Measurements from ENCODE around the gene UCK1. TPM values are rescaled to one million over a fixed set of nuclear protein-coding genes. Genes with fewer than 3 reads are reported as not detected.

Gene UCK1
- total and polyA plus RNA-seq, 4 experiments from 2014 or later, result 25.8 to 39.7 (median 31.4) TPM

DNA sequence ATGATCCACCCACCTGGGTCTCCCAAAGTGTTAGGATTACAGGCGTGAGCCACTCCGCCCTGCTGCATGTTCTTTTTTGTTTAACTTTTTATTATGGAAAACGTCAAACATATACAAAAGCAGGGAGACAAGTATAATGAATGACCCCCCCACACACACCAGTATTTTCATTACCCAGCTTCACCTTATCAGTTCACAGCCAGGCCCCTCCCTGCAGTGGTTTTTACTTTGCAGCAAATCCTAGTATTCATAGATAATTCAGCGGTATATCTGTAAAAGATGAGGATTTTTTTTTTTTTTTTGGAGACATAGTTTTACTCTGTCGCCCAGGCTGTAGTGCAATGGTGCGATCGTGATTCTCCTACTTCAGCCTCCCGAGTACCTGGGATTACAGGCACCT lies 26.1 kb downstream of the UCK1 start:
- Mint-ChIP-seq H3K4me1 (peaks cover 32 to 59% (median 40%) of the 10 kb centered on the region in 4 donors), H3K4me3 (peak overlapping the region in 6 of 8 donors; percentile 59 to 94 (median 80))

DNA sequence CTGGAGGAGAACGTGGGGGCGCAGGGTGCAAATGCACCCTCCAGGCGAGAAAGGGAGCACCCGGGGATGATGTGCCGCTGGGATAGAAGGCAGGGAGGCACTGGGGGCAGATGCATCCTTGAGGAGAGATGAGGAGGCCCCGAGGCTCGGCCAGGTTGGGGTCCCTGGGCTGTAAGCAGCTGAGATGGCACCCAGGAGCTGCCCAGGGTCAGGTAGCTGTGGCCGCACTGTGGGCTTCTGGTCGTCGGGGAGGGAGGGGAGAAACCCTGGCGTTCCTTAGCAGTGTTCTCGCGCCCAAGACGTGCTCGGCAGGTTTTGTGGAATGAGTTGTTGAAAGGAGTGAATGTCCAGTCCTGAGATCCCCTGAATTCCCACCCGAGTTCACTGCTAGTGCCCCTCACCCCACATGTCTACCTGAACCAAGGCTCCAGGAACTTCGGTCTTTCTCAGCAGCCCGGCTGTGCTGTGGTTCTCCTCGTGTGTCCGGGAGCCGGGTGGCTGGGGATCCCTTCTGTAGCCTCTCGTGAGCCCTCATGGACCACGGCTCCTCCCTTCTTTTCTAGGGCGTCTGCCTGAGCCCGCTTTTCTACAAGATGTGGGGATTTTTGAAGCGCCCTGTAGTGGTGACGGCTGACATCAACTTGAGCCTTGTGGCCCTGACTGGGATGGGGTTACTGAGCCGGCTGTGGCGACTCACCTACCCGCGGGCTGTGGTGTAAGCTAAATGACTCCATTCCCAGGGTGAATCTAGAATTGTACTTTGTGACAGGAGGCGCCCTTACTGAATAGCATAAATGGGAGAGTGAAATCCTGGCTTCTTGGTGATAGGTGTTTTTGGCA lies 27.2 kb downstream of the UCK1 start:
- H3K27me3 Mint-ChIP-seq, result no peaks in the 10 kb centered on the region
- Histone ChIP-seq H3K27ac (ENCODE audit: low read depth, low read length) (peak overlapping the region; percentile 70), H3K9me3 (ENCODE audit: control insufficient read depth in 1 of 2, low read length in 2 of 2) (no peaks in the 10 kb centered on the region), H3K4me1 (ENCODE audit: insufficient read depth, low read length) (peaks cover 59% of the 10 kb centered on the region), H3K36me3 (ENCODE audit: insufficient read depth, low read length) (no peaks in the 10 kb centered on the region), H3K27me3 (ENCODE audit: insufficient read depth, low read length) (no peaks in the 10 kb centered on the region), H3K4me3 (ENCODE audit: low read length in 2 of 2) (peak overlapping the region; percentile 74 to 86)
- H3K4me3 Mint-ChIP-seq, result peak overlapping the region; percentile 92 to 98 (median 94)
- ChIA-PET POLR2A (ENCODE audit: partially characterized antibody) (interaction anchor here (0.5 to 2.5 kb wide), 12 partner anchors 8 to 240 kb away, joined by 3 to 9 read pairs (median 4); partner anchors contain the start of gene RAPGEF1), CTCF (ENCODE audit: partially characterized antibody) (interaction anchor here (0.6 to 2.2 kb wide), 6 partner anchors 56 to 165 kb away, joined by 3 to 9 read pairs (median 3); no protein-coding TSS in a partner anchor)
- peak overlapping the region; percentile 65 to 92 (median 84) for H3K27ac Mint-ChIP-seq
- DNase-seq, result peak; percentile 51 to 86 (median 56)
- H3K36me3 Mint-ChIP-seq, result peaks cover 10 to 44% of the 10 kb centered on the region in 2 donors
- intact Hi-C loops (cut with micrococcal nuclease), result loop anchor here (5.0 to 10.0 kb wide), 4 partner anchors 132 to 243 kb away; partner anchors contain the start of gene FAM78A
- H3K9me3 Mint-ChIP-seq, result peaks cover 0 to 2% (median 0%) of the 10 kb centered on the region in 8 donors
- peaks cover 41 to 71% (median 49%) of the 10 kb centered on the region in 4 donors for H3K4me1 Mint-ChIP-seq

More for the DNA sequence above, 26.1 kb downstream of the UCK1 start:
- ChIA-PET POLR2A (ENCODE audit: partially characterized antibody) (interaction anchor here (0.7 kb wide), 1 partner anchor 19 kb away, joined by 3 read pairs; no protein-coding TSS in a partner anchor), CTCF (ENCODE audit: partially characterized antibody) (interaction anchor here (1.9 kb wide), 1 partner anchor 86 kb away, joined by 5 read pairs; no protein-coding TSS in a partner anchor)
- H3K36me3 Mint-ChIP-seq, result peaks cover 18 to 44% of the 10 kb centered on the region in 2 donors
- no peaks in the 10 kb centered on the region for H3K27me3 Mint-ChIP-seq
- Histone ChIP-seq H3K4me1 (ENCODE audit: insufficient read depth, low read length) (peaks cover 47% of the 10 kb centered on the region), H3K27ac (ENCODE audit: low read depth, low read length) (no peak overlapping the region), H3K4me3 (ENCODE audit: low read length in 2 of 2) (no peak overlapping the region), H3K36me3 (ENCODE audit: insufficient read depth, low read length) (peaks cover 10% of the 10 kb centered on the region), H3K9me3 (ENCODE audit: control insufficient read depth in 1 of 2, low read length in 2 of 2) (no peaks in the 10 kb centered on the region), H3K27me3 (ENCODE audit: insufficient read depth, low read length) (no peaks in the 10 kb centered on the region)
- peak in 1 of 5 donors; percentile 3 for DNase-seq
- H3K27ac Mint-ChIP-seq, result peak overlapping the region in 2 of 7 donors; percentile 46 to 77
- intact Hi-C loops (cut with micrococcal nuclease), result loop anchor here (10.0 kb wide), 2 partner anchors 170 to 230 kb away; partner anchors contain the start of gene FAM78A
- H3K9me3 Mint-ChIP-seq, result no peaks in the 10 kb centered on the region

DNA sequence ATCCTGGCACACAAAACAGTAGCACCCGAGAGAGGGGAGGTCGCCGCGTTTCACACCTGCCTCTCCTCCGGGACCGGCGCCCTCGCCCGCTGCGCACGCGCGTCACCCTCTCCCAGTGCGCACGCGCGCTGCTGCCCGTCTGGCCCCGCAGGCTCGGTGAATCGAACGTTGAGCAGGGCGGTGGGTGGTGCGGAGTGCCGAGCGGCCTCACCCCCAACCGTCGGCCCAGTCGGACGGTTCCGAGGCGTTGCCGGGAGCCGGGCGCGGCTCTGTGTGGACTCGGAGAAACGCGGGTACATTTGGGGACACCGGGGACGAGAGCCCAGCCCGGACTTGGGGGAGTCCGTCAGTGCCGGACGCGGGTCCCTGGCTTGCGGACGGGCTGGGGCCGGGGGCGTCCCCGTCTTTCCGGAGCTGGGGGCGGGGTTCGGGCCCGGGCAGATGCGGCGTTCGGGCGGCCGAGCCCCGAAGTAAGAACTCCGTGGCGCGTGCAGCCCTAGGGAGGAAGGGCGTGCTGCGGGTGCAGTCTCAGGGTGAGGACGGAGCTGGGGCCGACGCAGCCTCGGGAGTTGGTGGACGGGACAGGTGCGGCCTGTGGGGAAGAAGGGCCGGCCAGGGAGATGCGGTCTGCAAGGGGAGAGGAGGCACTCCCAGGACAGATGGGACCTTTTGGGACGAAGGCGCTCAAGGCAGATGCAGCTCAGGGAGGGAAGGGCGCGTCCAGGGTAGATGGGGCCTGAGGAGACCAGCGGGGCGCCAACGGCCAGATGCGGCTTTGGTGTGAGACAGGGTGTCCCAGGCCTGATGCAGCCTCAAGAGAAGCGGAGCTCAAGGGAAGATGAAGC lies 28.1 kb downstream of the UCK1 start, which contains the start of gene POMT1:
TSS of gene POMT1 (plus strand) at position 138 of the 845 bp plus-strand sequence. CDS start 1,301 bp downstream, outside the sequence.
- Mint-ChIP-seq H3K36me3 (peaks cover 8 to 49% of the 10 kb centered on the region in 2 donors), H3K27me3 (no peaks in the 10 kb centered on the region), H3K4me1 (peaks cover 44 to 79% (median 56%) of the 10 kb centered on the region in 4 donors), H3K9me3 (peaks cover 0 to 2% (median 0%) of the 10 kb centered on the region in 8 donors), H3K4me3 (peak within 1 kb of the TSS; percentile 92 to 98 (median 94)), H3K27ac (peak within 1 kb of the TSS; percentile 79 to 97 (median 92))
- CTCF ChIA-PET (ENCODE audit: partially characterized antibody), result interaction anchor here (0.6 to 2.2 kb wide), 6 partner anchors 57 to 166 kb away, joined by 3 to 9 read pairs (median 3); no protein-coding TSS in a partner anchor
- peaks cover 67% of the 10 kb centered on the region for H3K4me1 ChIP-seq (ENCODE audit: insufficient read depth, low read length)
- no peaks in the 10 kb centered on the region for H3K27me3 ChIP-seq (ENCODE audit: insufficient read depth, low read length)
- POLR2A ChIA-PET (ENCODE audit: partially characterized antibody), result interaction anchor here (0.5 to 2.5 kb wide), 12 partner anchors 9 to 241 kb away, joined by 3 to 9 read pairs (median 4); partner anchors contain the start of gene RAPGEF1
- peak within 1 kb of the TSS; percentile 74 to 86 for H3K4me3 ChIP-seq (ENCODE audit: low read length in 2 of 2)
- peak; percentile 90 to 91 (median 91) for DNase-seq
- peak within 1 kb of the TSS; percentile 74 for H3K27ac ChIP-seq (ENCODE audit: low read depth, low read length)
- no peaks in the 10 kb centered on the region for H3K9me3 ChIP-seq (ENCODE audit: control insufficient read depth in 1 of 2, low read length in 2 of 2)
- H3K36me3 ChIP-seq (ENCODE audit: insufficient read depth, low read length), result peaks cover 6% of the 10 kb centered on the region
- intact Hi-C loops (cut with micrococcal nuclease), result loop anchor here (5.0 to 10.0 kb wide), 4 partner anchors 131 to 244 kb away; partner anchors contain the start of gene FAM78A

DNA sequence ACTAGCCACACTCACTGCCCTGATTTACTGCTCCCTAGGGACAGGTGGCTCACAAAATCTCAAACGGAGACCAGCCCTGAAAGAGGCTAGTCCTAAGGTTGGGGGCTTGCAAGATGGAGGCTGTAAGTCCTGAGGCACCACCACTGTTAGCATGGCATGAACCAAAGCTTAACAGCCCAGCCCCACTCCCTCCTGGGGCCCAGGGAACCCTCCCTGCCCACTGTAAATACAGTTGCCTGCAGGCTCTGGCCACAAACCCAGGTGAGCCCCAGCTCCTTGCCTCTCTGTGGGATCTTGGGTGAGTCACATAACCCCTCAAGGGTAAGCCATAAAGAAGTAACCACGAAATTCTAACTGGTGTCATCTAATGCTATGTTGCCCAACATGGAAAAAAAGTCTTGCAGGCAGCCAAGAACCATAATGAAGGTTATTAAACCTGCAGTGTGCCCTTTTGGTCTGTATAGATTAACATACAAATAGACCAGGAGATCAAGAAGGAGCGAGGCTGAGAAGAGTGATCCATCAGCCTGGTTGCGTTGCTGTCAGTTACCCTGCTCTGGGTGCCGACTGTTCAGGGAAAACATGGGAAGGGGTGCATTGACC lies 30.0 kb downstream of the UCK1 start:
- Histone ChIP-seq H3K4me1 (ENCODE audit: insufficient read depth, low read length) (peaks cover 82% of the 10 kb centered on the region), H3K9me3 (ENCODE audit: control insufficient read depth in 1 of 2, low read length in 2 of 2) (no peaks in the 10 kb centered on the region), H3K27me3 (ENCODE audit: insufficient read depth, low read length) (no peaks in the 10 kb centered on the region), H3K4me3 (ENCODE audit: low read length in 2 of 2) (peak overlapping the region; percentile 14 to 17), H3K36me3 (ENCODE audit: insufficient read depth, low read length) (peaks cover 21% of the 10 kb centered on the region), H3K27ac (ENCODE audit: low read depth, low read length) (peak overlapping the region; percentile 74)
- Mint-ChIP-seq H3K27me3 (no peaks in the 10 kb centered on the region), H3K27ac (peak overlapping the region; percentile 84 to 98 (median 96)), H3K4me3 (peak overlapping the region; percentile 88 to 98 (median 94)), H3K9me3 (peaks cover 0 to 2% (median 0%) of the 10 kb centered on the region in 8 donors), H3K4me1 (peaks cover 43 to 82% (median 56%) of the 10 kb centered on the region in 4 donors), H3K36me3 (peaks cover 5 to 54% of the 10 kb centered on the region in 2 donors)
- POLR2A ChIA-PET (ENCODE audit: partially characterized antibody), result interaction anchor here (0.6 to 4.2 kb wide), 28 partner anchors 9 to 376 kb away, joined by 3 to 24 read pairs (median 5); partner anchors contain the start of genes NUP214 and UCK1
- DNase-seq, result peak; percentile 43 to 86 (median 50)
- intact Hi-C loops (cut with micrococcal nuclease), result loop anchor here (1.0 to 10.0 kb wide), 6 partner anchors 30 to 246 kb away; partner anchors contain the start of genes FAM78A, PRRC2B and UCK1
- CTCF ChIA-PET (ENCODE audit: partially characterized antibody), result interaction anchor here (1.0 to 2.4 kb wide), 9 partner anchors 17 to 263 kb away, joined by 3 to 13 read pairs (median 4); no protein-coding TSS in a partner anchor

DNA sequence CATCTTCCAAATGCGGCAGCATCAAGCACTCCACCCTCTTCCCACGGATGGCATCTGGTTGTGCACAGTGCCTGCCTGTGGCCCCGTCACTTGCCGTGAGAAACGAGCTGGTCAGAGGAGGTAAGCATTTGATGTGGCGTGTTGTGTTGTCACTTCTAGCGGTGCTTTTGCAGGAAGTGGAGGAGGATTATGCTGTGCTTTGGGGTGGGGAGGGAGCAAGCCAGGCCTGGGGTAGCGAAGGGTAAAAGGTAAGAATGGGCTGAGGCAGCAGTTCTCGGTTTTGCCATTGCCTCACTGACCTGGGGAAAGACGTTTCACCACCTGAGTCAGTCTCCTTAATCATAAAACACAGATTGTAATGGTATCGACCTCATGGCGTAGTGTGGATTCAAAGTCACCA lies 30.7 kb downstream of the UCK1 start:
- H3K9me3 Mint-ChIP-seq, result peaks cover 0 to 2% (median 0%) of the 10 kb centered on the region in 8 donors
- intact Hi-C loops (cut with micrococcal nuclease), result loop anchor here (2.0 to 10.0 kb wide), 5 partner anchors 106 to 247 kb away; partner anchors contain the start of genes FAM78A and PRRC2B
- Histone ChIP-seq H3K9me3 (ENCODE audit: control insufficient read depth in 1 of 2, low read length in 2 of 2) (no peaks in the 10 kb centered on the region), H3K27ac (ENCODE audit: low read depth, low read length) (peak overlapping the region; percentile 74), H3K4me3 (ENCODE audit: low read length in 2 of 2) (peak overlapping the region in 1 of 2 donors; percentile 17), H3K4me1 (ENCODE audit: insufficient read depth, low read length) (peaks cover 82% of the 10 kb centered on the region), H3K36me3 (ENCODE audit: insufficient read depth, low read length) (peaks cover 27% of the 10 kb centered on the region), H3K27me3 (ENCODE audit: insufficient read depth, low read length) (no peaks in the 10 kb centered on the region)
- H3K27ac Mint-ChIP-seq, result peak overlapping the region; percentile 84 to 98 (median 96)
- peaks cover 41 to 75% (median 55%) of the 10 kb centered on the region in 4 donors for H3K4me1 Mint-ChIP-seq
- POLR2A ChIA-PET (ENCODE audit: partially characterized antibody), result interaction anchor here (0.6 to 4.2 kb wide), 29 partner anchors 10 to 375 kb away, joined by 3 to 24 read pairs (median 5); partner anchors contain the start of genes NUP214 and UCK1
- CTCF ChIA-PET (ENCODE audit: partially characterized antibody), result interaction anchor here (1.0 to 2.4 kb wide), 9 partner anchors 17 to 263 kb away, joined by 3 to 13 read pairs (median 4); no protein-coding TSS in a partner anchor
- no peaks in the 10 kb centered on the region for H3K27me3 Mint-ChIP-seq
- H3K36me3 Mint-ChIP-seq, result peaks cover 4 to 57% of the 10 kb centered on the region in 2 donors
- H3K4me3 Mint-ChIP-seq, result peak overlapping the region; percentile 70 to 98 (median 94)
- DNase-seq, result peak; percentile 83 to 91 (median 85)

All from CD4-positive, alpha-beta memory T cell (primary cell).